ENCODE results near the gene OR2C1.
A peak's percentile ranks its signal among the peaks of the same experiment; 100 is the strongest.

OR2C1 gene

DNA sequence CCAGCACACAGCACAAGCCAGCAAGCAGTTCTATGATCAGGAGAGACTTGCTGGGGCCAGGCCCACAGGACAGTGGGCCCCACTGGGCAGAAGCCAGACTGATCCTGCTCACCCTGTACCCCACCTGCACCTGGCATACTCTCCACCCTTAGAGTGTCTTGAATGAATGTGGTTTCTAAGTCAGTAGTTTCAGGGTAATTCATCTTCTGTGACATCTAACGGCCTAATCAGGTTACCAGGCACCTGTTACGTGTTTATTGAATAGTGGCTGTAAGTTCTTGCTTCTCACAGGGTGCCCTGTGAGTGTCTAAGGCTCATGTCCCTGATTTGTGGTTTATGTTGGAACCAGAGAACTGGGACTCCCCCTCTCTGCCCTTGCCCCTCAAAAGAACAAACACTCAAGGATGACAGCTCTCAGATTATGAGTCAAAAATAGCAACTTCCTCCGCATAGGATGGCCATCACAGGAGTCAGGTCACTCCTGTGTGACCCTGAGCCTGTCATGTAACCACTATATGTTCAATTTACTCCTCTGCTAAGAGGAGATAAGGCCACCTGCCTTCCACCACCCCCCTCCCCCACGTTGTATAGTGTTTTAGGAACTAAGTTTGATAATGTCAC, 7.0 kb upstream of the OR2C1 start:
- Histone ChIP-seq H3K4me1 (ENCODE audit: control insufficient read depth in 2 of 2, insufficient read depth in 2 of 2, low read length in 2 of 2) (no peaks in the 10 kb centered on the region), H3K27me3 (ENCODE audit: control insufficient read depth in 2 of 2, insufficient read depth in 2 of 2, low read length in 2 of 2) (no peaks in the 10 kb centered on the region), H3K9me3 (ENCODE audit: control insufficient read depth in 2 of 2, low read length in 2 of 2) (no peaks in the 10 kb centered on the region), H3K27ac (ENCODE audit: low read depth in 2 of 2, low read length in 2 of 2) (no peak overlapping the region), H3K9ac (ENCODE audit: low read depth in 1 of 2, low read length in 2 of 2) (no peak overlapping the region), H3K4me3 (ENCODE audit: low read length in 2 of 2) (no peak overlapping the region), H3K36me3 (ENCODE audit: control insufficient read depth in 2 of 2, insufficient read depth in 2 of 2, low read length in 2 of 2) (no peaks in the 10 kb centered on the region)

DNA sequence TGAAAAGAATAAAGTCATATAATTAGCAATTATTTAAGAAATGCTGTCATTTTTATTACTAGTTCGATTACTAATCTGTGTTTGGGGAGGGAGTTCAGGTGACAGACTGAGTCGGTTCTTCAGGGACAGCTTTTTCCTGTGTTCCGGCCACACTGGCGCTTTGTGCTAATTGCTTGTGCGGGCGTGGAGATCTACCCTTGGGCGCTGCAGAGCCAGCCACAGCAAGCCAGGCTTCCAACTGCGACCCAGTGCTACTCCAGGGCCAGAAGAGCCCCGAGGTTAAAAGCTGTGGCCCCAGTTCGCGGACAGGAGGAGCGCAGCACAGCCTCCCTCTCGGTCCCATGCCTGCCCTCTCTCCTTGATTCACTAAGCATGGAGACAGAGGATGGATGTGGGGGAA, 6.5 kb upstream of the OR2C1 start:
- Histone ChIP-seq H3K4me3 (ENCODE audit: low read length in 2 of 2) (no peak overlapping the region), H3K27me3 (ENCODE audit: control insufficient read depth in 2 of 2, insufficient read depth in 2 of 2, low read length in 2 of 2) (no peaks in the 10 kb centered on the region), H3K27ac (ENCODE audit: low read depth in 2 of 2, low read length in 2 of 2) (no peak overlapping the region), H3K36me3 (ENCODE audit: control insufficient read depth in 2 of 2, insufficient read depth in 2 of 2, low read length in 2 of 2) (no peaks in the 10 kb centered on the region), H3K9me3 (ENCODE audit: control insufficient read depth in 2 of 2, low read length in 2 of 2) (no peaks in the 10 kb centered on the region), H3K4me1 (ENCODE audit: control insufficient read depth in 2 of 2, insufficient read depth in 2 of 2, low read length in 2 of 2) (no peaks in the 10 kb centered on the region), H3K9ac (ENCODE audit: low read depth in 1 of 2, low read length in 2 of 2) (no peak overlapping the region)

DNA sequence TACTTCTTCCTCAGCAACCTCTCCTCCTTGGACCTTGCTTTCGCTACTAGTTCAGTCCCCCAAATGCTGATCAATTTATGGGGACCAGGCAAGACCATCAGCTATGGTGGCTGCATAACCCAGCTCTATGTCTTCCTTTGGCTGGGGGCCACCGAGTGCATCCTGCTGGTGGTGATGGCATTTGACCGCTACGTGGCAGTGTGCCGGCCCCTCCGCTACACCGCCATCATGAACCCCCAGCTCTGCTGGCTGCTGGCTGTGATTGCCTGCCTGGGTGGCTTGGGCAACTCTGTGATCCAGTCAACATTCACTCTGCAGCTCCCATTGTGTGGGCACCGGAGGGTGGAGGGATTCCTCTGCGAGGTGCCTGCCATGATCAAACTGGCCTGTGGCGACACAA, 429 bp downstream of the OR2C1 start:
- Histone ChIP-seq H3K4me3 (ENCODE audit: low read length in 2 of 2) (no peak overlapping the region), H3K9me3 (ENCODE audit: control insufficient read depth in 2 of 2, low read length in 2 of 2) (peaks cover 4 to 5% of the 10 kb centered on the region in 2 donors), H3K27ac (ENCODE audit: low read depth in 2 of 2, low read length in 2 of 2) (no peak overlapping the region), H3K4me1 (ENCODE audit: control insufficient read depth in 2 of 2, insufficient read depth in 2 of 2, low read length in 2 of 2) (no peaks in the 10 kb centered on the region), H3K27me3 (ENCODE audit: control insufficient read depth in 2 of 2, insufficient read depth in 2 of 2, low read length in 2 of 2) (no peaks in the 10 kb centered on the region), H3K36me3 (ENCODE audit: control insufficient read depth in 2 of 2, insufficient read depth in 2 of 2, low read length in 2 of 2) (no peaks in the 10 kb centered on the region), H3K9ac (ENCODE audit: low read depth in 1 of 2, low read length in 2 of 2) (no peak overlapping the region)

DNA sequence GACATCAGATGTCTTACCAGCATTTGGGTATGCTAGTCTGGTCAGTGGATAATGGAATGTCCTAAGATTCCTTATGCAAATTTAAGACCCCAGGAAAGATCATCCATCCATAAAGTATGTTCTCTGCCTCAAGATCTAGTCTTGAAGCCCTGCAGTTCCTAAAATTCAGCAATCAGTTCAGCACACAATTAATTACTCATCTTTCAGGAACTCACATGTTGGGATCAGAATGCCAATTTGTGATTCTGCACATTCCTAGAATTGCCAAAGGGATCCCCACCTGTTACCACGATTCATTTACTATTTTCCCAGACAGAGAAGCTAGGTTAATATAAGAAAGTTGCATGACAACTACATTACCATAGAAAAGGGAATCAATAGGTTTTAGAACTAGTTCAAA, 3.2 kb downstream of the OR2C1 start:
- Histone ChIP-seq H3K27ac (ENCODE audit: low read depth in 2 of 2, low read length in 2 of 2) (no peak overlapping the region), H3K9ac (ENCODE audit: low read depth in 1 of 2, low read length in 2 of 2) (no peak overlapping the region), H3K27me3 (ENCODE audit: control insufficient read depth in 2 of 2, insufficient read depth in 2 of 2, low read length in 2 of 2) (peaks cover 0 to 2% of the 10 kb centered on the region in 2 donors), H3K9me3 (ENCODE audit: control insufficient read depth in 2 of 2, low read length in 2 of 2) (peaks cover 4 to 5% of the 10 kb centered on the region in 2 donors), H3K4me3 (ENCODE audit: low read length in 2 of 2) (no peak overlapping the region), H3K36me3 (ENCODE audit: control insufficient read depth in 2 of 2, insufficient read depth in 2 of 2, low read length in 2 of 2) (no peaks in the 10 kb centered on the region), H3K4me1 (ENCODE audit: control insufficient read depth in 2 of 2, insufficient read depth in 2 of 2, low read length in 2 of 2) (no peaks in the 10 kb centered on the region)

DNA sequence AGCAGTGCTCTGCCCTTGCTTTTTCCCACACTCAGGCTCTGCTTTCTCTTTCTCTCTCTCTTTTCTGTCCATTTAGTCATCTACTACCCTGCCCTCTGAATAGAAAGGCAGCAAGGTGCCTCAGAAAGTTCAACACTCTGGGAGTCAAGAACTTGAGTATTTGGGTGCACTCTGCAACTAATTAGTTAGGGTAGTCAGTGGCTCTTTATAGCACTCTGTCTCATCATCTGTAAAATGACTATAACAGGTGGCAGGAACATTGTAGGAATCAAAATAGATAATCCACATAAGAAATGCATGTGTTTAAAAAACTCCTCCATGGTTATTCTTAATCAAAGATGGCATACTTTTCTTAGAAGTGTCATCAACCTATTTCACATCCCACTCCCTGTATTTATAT, 7.2 kb downstream of the OR2C1 start:
- Histone ChIP-seq H3K4me3 (ENCODE audit: low read length in 2 of 2) (no peak overlapping the region), H3K9me3 (ENCODE audit: control insufficient read depth in 2 of 2, low read length in 2 of 2) (peaks cover 3 to 8% of the 10 kb centered on the region in 2 donors), H3K36me3 (ENCODE audit: control insufficient read depth in 2 of 2, insufficient read depth in 2 of 2, low read length in 2 of 2) (no peaks in the 10 kb centered on the region), H3K27me3 (ENCODE audit: control insufficient read depth in 2 of 2, insufficient read depth in 2 of 2, low read length in 2 of 2) (peaks cover 0 to 2% of the 10 kb centered on the region in 2 donors), H3K27ac (ENCODE audit: low read depth in 2 of 2, low read length in 2 of 2) (no peak overlapping the region), H3K4me1 (ENCODE audit: control insufficient read depth in 2 of 2, insufficient read depth in 2 of 2, low read length in 2 of 2) (no peaks in the 10 kb centered on the region), H3K9ac (ENCODE audit: low read depth in 1 of 2, low read length in 2 of 2) (no peak overlapping the region)

DNA sequence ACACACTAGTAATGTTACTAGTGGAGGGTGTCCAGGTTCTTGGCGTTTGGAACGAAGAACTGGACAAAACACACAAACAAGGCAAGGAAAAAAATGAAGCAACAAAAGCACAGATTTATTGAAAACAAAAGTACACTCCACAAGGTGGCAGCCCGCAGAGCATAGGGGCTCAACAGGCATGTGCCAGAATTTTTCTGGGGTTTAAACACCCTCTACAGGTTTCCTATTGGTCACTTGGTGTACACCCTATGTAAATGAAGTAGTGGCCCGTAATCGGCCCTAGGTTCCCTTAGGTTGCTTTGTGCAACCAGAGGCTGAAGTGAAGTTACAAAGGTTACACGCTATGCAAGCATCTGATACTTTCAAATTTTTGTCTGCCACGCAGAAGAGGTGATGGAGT, 8.1 kb downstream of the OR2C1 start:
- Histone ChIP-seq H3K27ac (ENCODE audit: low read depth in 2 of 2, low read length in 2 of 2) (no peak overlapping the region), H3K4me3 (ENCODE audit: low read length in 2 of 2) (no peak overlapping the region), H3K9me3 (ENCODE audit: control insufficient read depth in 2 of 2, low read length in 2 of 2) (peaks cover 3 to 8% of the 10 kb centered on the region in 2 donors), H3K4me1 (ENCODE audit: control insufficient read depth in 2 of 2, insufficient read depth in 2 of 2, low read length in 2 of 2) (no peaks in the 10 kb centered on the region), H3K9ac (ENCODE audit: low read depth in 1 of 2, low read length in 2 of 2) (no peak overlapping the region), H3K36me3 (ENCODE audit: control insufficient read depth in 2 of 2, insufficient read depth in 2 of 2, low read length in 2 of 2) (no peaks in the 10 kb centered on the region), H3K27me3 (ENCODE audit: control insufficient read depth in 2 of 2, insufficient read depth in 2 of 2, low read length in 2 of 2) (peaks cover 0 to 2% of the 10 kb centered on the region in 2 donors)

DNA sequence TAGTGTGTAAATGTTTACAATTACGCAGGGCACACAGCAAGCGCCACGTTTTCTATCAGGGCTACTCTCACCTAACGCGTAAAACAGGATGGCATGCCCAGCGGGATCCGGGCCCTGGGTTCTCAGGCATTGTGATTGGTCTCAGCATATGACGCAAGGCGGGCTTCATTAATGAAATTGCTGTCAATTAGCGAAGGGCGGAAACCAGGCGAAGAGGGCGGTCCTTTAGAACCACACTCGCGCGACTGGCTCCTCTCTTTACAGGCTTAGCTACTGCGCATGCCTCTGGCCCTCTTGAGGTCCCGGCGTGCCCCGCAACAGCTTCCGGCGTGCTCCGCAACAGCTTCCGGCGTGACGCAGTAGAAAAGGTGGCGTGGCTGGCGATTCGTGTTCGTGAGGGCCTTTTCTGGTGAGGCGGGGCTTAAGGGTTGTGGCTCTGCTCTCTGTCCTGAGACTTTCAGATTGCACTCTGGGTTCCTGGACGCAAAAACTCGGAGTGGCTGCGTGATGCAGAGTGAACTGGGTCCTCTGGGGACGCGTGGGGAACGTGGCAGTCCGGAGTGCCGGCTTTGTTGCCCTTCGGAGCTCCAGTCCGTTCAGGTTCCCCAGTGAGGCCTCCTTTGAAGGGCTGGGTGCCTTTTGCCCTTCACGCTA, 9.2 kb downstream of the OR2C1 start:
- Histone ChIP-seq H3K9me3 (ENCODE audit: control insufficient read depth in 2 of 2, low read length in 2 of 2) (peaks cover 3 to 8% of the 10 kb centered on the region in 2 donors), H3K4me1 (ENCODE audit: control insufficient read depth in 2 of 2, insufficient read depth in 2 of 2, low read length in 2 of 2) (no peaks in the 10 kb centered on the region), H3K36me3 (ENCODE audit: control insufficient read depth in 2 of 2, insufficient read depth in 2 of 2, low read length in 2 of 2) (no peaks in the 10 kb centered on the region), H3K27me3 (ENCODE audit: control insufficient read depth in 2 of 2, insufficient read depth in 2 of 2, low read length in 2 of 2) (peaks cover 0 to 2% of the 10 kb centered on the region in 2 donors), H3K27ac (ENCODE audit: low read depth in 2 of 2, low read length in 2 of 2) (peak overlapping the region; percentile 61 to 67), H3K9ac (ENCODE audit: low read depth in 1 of 2, low read length in 2 of 2) (peak overlapping the region; percentile 20 to 24), H3K4me3 (ENCODE audit: low read length in 2 of 2) (peak overlapping the region; percentile 65 to 77)

DNA sequence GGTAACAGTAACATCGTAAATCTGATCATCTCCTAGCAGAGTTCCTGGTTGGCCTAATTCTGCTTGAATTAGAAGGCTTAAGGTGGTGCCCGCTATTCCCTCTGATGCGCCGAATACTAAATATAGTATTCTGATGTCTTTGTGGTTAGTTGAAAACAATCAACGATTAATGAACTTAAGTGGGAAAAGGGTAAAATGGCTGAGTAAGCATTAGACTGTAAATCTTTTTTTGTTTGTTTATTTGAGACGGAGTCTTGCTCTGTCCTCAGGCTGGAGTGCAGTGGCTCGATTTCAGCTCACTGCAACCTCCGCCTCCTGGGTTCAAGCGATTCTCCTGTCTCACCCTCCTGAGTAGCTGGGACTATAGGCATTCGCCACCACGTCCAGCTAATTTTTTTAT, 13.4 kb downstream of the OR2C1 start:
- Histone ChIP-seq H3K27ac (ENCODE audit: low read depth in 2 of 2, low read length in 2 of 2) (no peak overlapping the region), H3K27me3 (ENCODE audit: control insufficient read depth in 2 of 2, insufficient read depth in 2 of 2, low read length in 2 of 2) (no peaks in the 10 kb centered on the region), H3K4me3 (ENCODE audit: low read length in 2 of 2) (no peak overlapping the region), H3K36me3 (ENCODE audit: control insufficient read depth in 2 of 2, insufficient read depth in 2 of 2, low read length in 2 of 2) (no peaks in the 10 kb centered on the region), H3K9ac (ENCODE audit: low read depth in 1 of 2, low read length in 2 of 2) (no peak overlapping the region), H3K4me1 (ENCODE audit: control insufficient read depth in 2 of 2, insufficient read depth in 2 of 2, low read length in 2 of 2) (no peaks in the 10 kb centered on the region), H3K9me3 (ENCODE audit: control insufficient read depth in 2 of 2, low read length in 2 of 2) (peaks cover 3 to 8% of the 10 kb centered on the region in 2 donors)

DNA sequence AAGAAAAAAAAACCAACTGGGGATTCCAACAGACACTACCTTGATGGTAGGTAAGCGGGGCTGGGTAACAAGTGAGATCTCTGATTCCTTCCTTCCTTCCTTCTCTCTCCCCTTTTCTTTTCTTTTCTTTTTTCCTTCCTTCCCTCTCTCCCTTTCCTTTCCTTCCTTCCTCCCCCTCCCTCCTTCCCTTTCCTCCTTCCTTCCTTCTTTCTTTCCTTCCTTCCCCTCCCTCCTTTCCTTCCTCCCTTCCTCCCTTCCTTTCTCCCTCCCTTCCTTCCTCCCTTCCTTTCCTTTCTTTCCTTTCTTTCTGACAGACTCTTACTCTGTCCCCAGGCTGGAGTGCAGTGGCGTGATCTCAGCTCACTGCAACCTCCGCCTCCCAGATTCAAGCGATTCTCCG, 20.0 kb downstream of the OR2C1 start:
- no peaks in the 10 kb centered on the region for H3K27me3 ChIP-seq (ENCODE audit: control insufficient read depth in 2 of 2, insufficient read depth in 2 of 2, low read length in 2 of 2)
- H3K27ac ChIP-seq (ENCODE audit: low read depth in 2 of 2, low read length in 2 of 2): no peak overlapping the region
- H3K4me1 ChIP-seq (ENCODE audit: control insufficient read depth in 2 of 2, insufficient read depth in 2 of 2, low read length in 2 of 2): no peaks in the 10 kb centered on the region
- peaks cover 6 to 11% of the 10 kb centered on the region in 2 donors for H3K9me3 ChIP-seq (ENCODE audit: control insufficient read depth in 2 of 2, low read length in 2 of 2)
- no peak overlapping the region for H3K9ac ChIP-seq (ENCODE audit: low read depth in 1 of 2, low read length in 2 of 2)
- H3K4me3 ChIP-seq (ENCODE audit: low read length in 2 of 2): no peak overlapping the region
- H3K36me3 ChIP-seq (ENCODE audit: control insufficient read depth in 2 of 2, insufficient read depth in 2 of 2, low read length in 2 of 2): no peaks in the 10 kb centered on the region

DNA sequence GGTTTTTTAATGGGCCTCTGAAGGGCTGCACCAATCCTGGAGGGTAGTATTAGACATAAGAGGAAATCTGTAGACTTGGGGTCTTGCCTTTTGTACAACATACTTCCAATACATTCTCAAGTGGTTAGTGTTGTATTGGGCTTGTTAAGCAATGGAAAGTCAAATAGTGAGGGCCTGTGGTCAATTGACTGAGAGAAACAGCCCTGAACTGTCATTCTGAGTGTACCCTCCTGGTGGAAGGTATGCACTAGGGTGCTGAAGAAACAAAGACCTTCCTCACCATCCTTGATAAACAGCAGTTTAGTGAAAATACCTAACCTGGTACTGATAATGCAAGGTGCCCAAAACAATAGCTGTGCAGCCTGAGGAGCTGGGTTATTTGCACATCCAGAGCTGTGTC, 22.2 kb downstream of the OR2C1 start:
- Histone ChIP-seq H3K27me3 (ENCODE audit: control insufficient read depth in 2 of 2, insufficient read depth in 2 of 2, low read length in 2 of 2) (no peaks in the 10 kb centered on the region), H3K4me1 (ENCODE audit: control insufficient read depth in 2 of 2, insufficient read depth in 2 of 2, low read length in 2 of 2) (no peaks in the 10 kb centered on the region), H3K27ac (ENCODE audit: low read depth in 2 of 2, low read length in 2 of 2) (no peak overlapping the region), H3K9ac (ENCODE audit: low read depth in 1 of 2, low read length in 2 of 2) (no peak overlapping the region), H3K36me3 (ENCODE audit: control insufficient read depth in 2 of 2, insufficient read depth in 2 of 2, low read length in 2 of 2) (peaks cover 10 to 12% of the 10 kb centered on the region in 2 donors), H3K9me3 (ENCODE audit: control insufficient read depth in 2 of 2, low read length in 2 of 2) (peaks cover 22 to 30% of the 10 kb centered on the region in 2 donors), H3K4me3 (ENCODE audit: low read length in 2 of 2) (no peak overlapping the region)
